ENCODE data around the gene ELAVL1. TPM values are rescaled to one million over a fixed set of nuclear protein-coding genes. Genes with fewer than 3 reads are reported as not detected.
"Not testable (repeated sequence)": the region's sequence is repeated elsewhere in the genome, so short reads cannot be mapped to it uniquely, and the experiment has no call there.

Gene ELAVL1
- total and polyA plus RNA-seq, 12 donors, result 12.8 to 78.9 (median 44.6) TPM

DNA sequence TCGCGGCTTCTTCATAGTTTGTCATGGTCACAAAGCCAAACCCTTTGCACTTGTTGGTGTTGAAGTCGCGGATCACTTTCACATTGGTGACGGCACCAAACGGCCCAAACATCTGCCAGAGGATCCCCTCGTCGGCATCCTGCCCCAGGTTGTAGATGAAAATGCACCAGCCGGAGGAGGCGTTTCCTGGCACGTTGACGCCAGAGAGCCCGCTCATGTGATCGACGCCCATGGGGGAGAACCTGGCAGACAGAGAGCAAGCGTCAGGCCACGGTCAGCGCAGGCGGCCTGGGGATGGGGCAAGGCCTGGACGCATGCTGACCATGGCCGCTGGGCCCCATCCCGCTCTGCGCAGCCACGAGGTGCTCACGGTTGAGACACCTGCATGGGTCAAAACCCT lies 41.9 kb downstream of the ELAVL1 start:
- WGBS, 4 donors, result 90 to 95% (median 94%) methylated on average over 16 to 25 of the region's 25 CpGs
- no peak for DNase-seq
- H3K4me1 ChIP-seq (replicated peaks in 1 of 2), result no peaks in the 10 kb centered on the region
- no peak overlapping the region for H3K4me3 ChIP-seq
- H3K27ac ChIP-seq, result no peak overlapping the region
- intact Hi-C loops (cut with DNase I), result no loop called here
- H3K27me3 ChIP-seq, result no peaks in the 10 kb centered on the region
- H3K36me3 ChIP-seq (replicated peaks in 1 of 2), result peaks cover 0 to 74% of the 10 kb centered on the region in 2 donors
- H3K9me3 ChIP-seq (replicated peaks in 1 of 3), result no peaks in the 10 kb centered on the region
- TF ChIP-seq, protein P1, sequence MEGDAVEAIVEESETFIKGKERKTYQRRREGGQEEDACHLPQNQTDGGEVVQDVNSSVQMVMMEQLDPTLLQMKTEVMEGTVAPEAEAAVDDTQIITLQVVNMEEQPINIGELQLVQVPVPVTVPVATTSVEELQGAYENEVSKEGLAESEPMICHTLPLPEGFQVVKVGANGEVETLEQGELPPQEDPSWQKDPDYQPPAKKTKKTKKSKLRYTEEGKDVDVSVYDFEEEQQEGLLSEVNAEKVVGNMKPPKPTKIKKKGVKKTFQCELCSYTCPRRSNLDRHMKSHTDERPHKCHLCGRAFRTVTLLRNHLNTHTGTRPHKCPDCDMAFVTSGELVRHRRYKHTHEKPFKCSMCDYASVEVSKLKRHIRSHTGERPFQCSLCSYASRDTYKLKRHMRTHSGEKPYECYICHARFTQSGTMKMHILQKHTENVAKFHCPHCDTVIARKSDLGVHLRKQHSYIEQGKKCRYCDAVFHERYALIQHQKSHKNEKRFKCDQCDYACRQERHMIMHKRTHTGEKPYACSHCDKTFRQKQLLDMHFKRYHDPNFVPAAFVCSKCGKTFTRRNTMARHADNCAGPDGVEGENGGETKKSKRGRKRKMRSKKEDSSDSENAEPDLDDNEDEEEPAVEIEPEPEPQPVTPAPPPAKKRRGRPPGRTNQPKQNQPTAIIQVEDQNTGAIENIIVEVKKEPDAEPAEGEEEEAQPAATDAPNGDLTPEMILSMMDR (IDR thresholded peaks at IDR 0.05), result no peak
- TF ChIP-seq POLR2A (IDR thresholded peaks at IDR 0.05), result no peak

DNA sequence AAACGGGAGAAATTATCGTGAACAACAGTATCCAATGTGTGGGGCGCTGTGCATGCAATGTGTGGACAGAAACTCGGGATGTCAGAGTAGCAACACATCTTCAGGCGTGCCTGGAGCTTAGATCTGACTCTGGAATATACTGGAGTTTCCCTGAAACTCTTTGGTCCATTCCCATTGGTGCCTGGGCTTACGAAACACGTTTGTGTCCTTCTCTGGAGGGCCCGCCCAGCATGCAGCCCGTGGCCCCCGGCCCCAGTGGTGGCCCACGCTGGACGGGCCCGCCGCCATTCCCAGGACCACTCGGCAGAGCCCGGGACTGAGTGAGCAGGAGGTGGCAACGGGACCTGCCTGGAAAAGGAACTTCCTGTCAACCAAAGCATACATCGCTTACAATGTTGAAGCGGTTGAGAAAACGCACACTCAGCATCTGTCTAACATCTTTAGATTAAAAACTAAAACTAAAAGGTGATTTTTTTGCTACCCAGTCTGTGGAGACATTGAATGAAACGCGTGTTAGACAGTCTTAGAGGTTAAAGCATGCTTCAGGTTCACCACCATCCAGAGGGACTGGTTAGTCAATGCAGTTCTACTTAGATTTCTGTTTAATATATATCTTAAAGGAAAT lies 42.7 kb downstream of the ELAVL1 start:
- no peak for DNase-seq
- no peak overlapping the region for H3K27ac ChIP-seq
- no peak for TF ChIP-seq POLR2A (IDR thresholded peaks at IDR 0.05)
- TF ChIP-seq, protein P1 (IDR thresholded peaks at IDR 0.05), result no peak
- 91 to 92% (median 92%) methylated on average over 20 to 22 of the region's 22 CpGs for WGBS, 4 donors
- peaks cover 0 to 68% of the 10 kb centered on the region in 2 donors for H3K36me3 ChIP-seq (replicated peaks in 1 of 2)
- H3K9me3 ChIP-seq (replicated peaks in 1 of 3), result no peaks in the 10 kb centered on the region
- intact Hi-C loops (cut with DNase I), result no loop called here
- H3K27me3 ChIP-seq, result no peaks in the 10 kb centered on the region
- H3K4me1 ChIP-seq (replicated peaks in 1 of 2), result no peaks in the 10 kb centered on the region
- H3K4me3 ChIP-seq, result no peak overlapping the region

DNA sequence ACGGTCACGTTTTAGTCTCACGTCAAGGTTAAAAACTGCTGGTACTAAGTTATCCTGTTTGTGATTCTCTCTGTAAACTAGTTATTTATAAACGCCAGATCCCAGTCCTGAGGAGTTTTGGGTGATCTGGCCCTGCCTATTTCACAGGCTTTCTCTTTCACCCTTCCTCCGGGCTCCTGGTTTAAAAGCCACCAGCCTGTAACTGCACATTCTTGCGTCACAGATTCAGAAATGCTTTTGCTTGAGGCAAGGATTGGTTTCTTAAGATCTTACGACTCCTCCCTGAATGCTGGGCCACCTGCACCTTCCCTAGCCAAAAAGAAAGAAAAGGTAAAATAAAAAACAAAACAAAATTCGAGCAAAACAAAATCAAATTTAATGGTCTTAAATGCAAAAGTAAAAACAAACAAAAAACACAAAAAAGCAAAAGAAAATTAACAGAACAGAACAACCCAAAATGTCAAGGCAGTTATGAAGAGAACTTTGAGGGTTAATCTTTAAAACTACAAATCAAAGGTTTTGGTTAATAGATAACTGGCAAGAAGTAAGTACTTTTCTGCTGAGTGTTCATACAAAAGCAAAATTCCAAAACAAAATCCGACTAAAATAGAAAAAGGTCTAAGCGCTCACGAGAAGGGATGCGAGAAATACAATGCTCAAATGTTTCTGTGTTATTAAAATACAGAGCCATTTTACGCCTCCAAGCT lies 43.4 kb downstream of the ELAVL1 start:
- no peak overlapping the region for H3K27ac ChIP-seq
- DNase-seq, result no peak
- peaks cover 0 to 62% of the 10 kb centered on the region in 2 donors for H3K36me3 ChIP-seq (replicated peaks in 1 of 2)
- TF ChIP-seq POLR2A (IDR thresholded peaks at IDR 0.05), result no peak
- TF ChIP-seq, protein P1 (IDR thresholded peaks at IDR 0.05), result no peak
- H3K4me1 ChIP-seq (replicated peaks in 1 of 2), result no peaks in the 10 kb centered on the region
- 86 to 92% (median 88%) methylated on average over 13 of the region's 13 CpGs for WGBS, 4 donors
- H3K9me3 ChIP-seq (replicated peaks in 1 of 3), result no peaks in the 10 kb centered on the region
- intact Hi-C loops (cut with DNase I), result no loop called here
- no peak overlapping the region for H3K4me3 ChIP-seq
- no peaks in the 10 kb centered on the region for H3K27me3 ChIP-seq

DNA sequence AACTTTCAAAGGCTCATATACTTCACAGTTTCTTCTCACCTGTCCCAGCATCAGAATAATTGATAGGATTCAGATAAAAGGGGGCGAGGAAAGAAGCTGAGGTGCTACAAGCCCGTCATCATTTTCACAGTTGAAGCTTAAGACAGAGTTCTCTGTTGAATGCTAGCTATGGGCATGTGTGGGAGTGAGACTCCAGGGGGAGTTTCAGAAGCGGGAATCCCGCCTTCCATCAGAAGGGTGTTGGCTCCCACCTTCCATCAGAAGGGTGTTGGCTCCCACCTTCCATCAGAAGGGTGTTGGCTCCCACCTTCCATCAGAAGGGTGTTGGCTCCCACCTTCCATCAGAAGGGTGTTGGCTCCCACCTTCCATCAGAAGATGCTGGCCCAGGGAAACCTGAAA lies 44.4 kb downstream of the ELAVL1 start:
- H3K4me1 ChIP-seq (replicated peaks in 1 of 2); H3K4me3 ChIP-seq; DNase-seq; H3K9me3 ChIP-seq (replicated peaks in 1 of 3); H3K27me3 ChIP-seq; intact Hi-C loops (cut with DNase I); H3K27ac ChIP-seq: not testable (repeated sequence)
- WGBS, 4 donors, result 92 to 100% (median 95%) methylated on average over 2 to 4 of the region's 4 CpGs
- peaks cover 0 to 53% of the 10 kb centered on the region in 2 donors for H3K36me3 ChIP-seq (replicated peaks in 1 of 2)

Data from adrenal gland (tissue), 12 donors.